K562 (cell line): ENCODE measurements around the gene ZC3H7B. TPM values are rescaled to one million over a fixed set of nuclear protein-coding genes. Genes with fewer than 3 reads are reported as not detected.

Experiments
- ATAC-seq: fragments of 200-7000 bp; cut with Tn5 transposase; 3 replicates; pipeline ENCODE4 v1.9.1; 2020; ENCODE audit warnings: moderate library complexity
- BruUV-seq: library from RNA; stranded (reverse); fragments of 400-500 nt; replicated peaks from 2 replicates; lab custom pipeline; 2021; lab: Mats Ljungman, UMichigan
- CTCF ChIA-PET: fragments of 300-600 bp; formaldehyde crosslinking; extraction: SDS; loops from one replicate; lab custom pipeline; 2021; ENCODE audit warnings: low intra/inter-chr PET ratio; lab: Yijun Ruan, JAX
- POLR2A ChIA-PET: fragments of 300-600, 350-650 bp; sonication (Branson Sonifier 250); formaldehyde crosslinking; extraction: SDS; loops from one replicate; lab custom pipeline; 2021; ENCODE audit warnings: antibody characterized with exemption, inconsistent platforms; lab: Yijun Ruan, JAX
- DNase-seq, 4 experiments: peaks; one replicate each; pipeline versions ENCODE4 v3.0.0 to v3.0.0-alpha.2; 2011 to 2018; ENCODE audit warnings: low spot score in 3 of 4, mixed read lengths in 3 of 4; ENCODE audit errors: extremely low read depth in 1 of 4
- FAIRE-seq: peaks from 2 replicates; lab custom pipeline; 2011; peaks lifted over from hg19 to GRCh38; lab: Jason Lieb, UNC
- H2AFZ ChIP-seq: 2 replicates; pipeline ENCODE4 v1.6.0; 2011; ENCODE audit warnings: low read depth, low read length, control low read depth, inconsistent platforms
- H3K27ac ChIP-seq: fragments of 200-600 bp; 3 replicates; pipeline ENCODE4 v1.8.0; 2011; ENCODE audit warnings: low read depth, mild to moderate bottlenecking, control low read depth, inconsistent platforms, low read length, moderate library complexity, mixed read lengths; ENCODE audit errors: extremely low read depth
- H3K27me3 ChIP-seq, 2 experiments: fragments of 300-600 bp in 1 of 2; 2 replicates in 1 of 2; 3 replicates in 1 of 2; pipeline versions ENCODE4 v1.6.0 to v1.8.0; 2011; ENCODE audit warnings: inconsistent platforms in 2 of 2, low read length in 2 of 2, mild to moderate bottlenecking in 1 of 2, mixed read lengths in 1 of 2, moderate library complexity in 1 of 2; ENCODE audit not compliant: control insufficient read depth in 2 of 2, insufficient read depth in 2 of 2
- H3K36me3 ChIP-seq: fragments of 300-600 bp; 3 replicates; pipeline ENCODE4 v1.8.0; 2011; ENCODE audit warnings: mild to moderate bottlenecking, low read length, inconsistent platforms; ENCODE audit not compliant: control insufficient read depth, insufficient read depth
- H3K4me1 ChIP-seq, 2 experiments: fragments of 200-600 bp in 1 of 2; replicated peaks in 1 of 2; 2 replicates in 1 of 2; 3 replicates in 1 of 2; pipeline versions ENCODE4 v1.5.1 to v1.8.0; 2011; ENCODE audit warnings: inconsistent platforms in 2 of 2, low read length in 2 of 2, mild to moderate bottlenecking in 1 of 2, mixed read lengths in 1 of 2, moderate library complexity in 1 of 2; ENCODE audit not compliant: control insufficient read depth in 2 of 2, insufficient read depth in 2 of 2
- H3K4me2 ChIP-seq: 2 replicates; pipeline ENCODE4 v1.6.1; 2011; ENCODE audit warnings: low read length, control low read depth, inconsistent platforms, mixed read lengths; ENCODE audit not compliant: insufficient read depth
- H3K4me3 ChIP-seq: fragments of 200-600 bp; sonication (generic), shearing (Covaris generic); 2 replicates; pipeline ENCODE4 v1.5.1; 2016; ENCODE audit warnings: control low read depth, inconsistent platforms
- H3K79me2 ChIP-seq: fragments of 200-600 bp; 3 replicates; pipeline ENCODE4 v1.8.0; 2011; ENCODE audit warnings: low read length, inconsistent platforms; ENCODE audit not compliant: control insufficient read depth, insufficient read depth
- H3K9ac ChIP-seq, 2 experiments: 2 replicates each; pipeline versions ENCODE4 v1.6.0 to v1.6.1; 2011; ENCODE audit warnings: low read depth in 2 of 2, low read length in 2 of 2, control low read depth in 1 of 2, inconsistent platforms in 1 of 2, mild to moderate bottlenecking in 1 of 2, mixed read lengths in 1 of 2; ENCODE audit not compliant: insufficient read depth in 1 of 2
- H3K9me1 ChIP-seq: one replicate; pipeline ENCODE4 v1.6.0; 2011; ENCODE audit warnings: inconsistent platforms, mild to moderate bottlenecking, low read length, moderate library complexity; ENCODE audit not compliant: control insufficient read depth, insufficient read depth
- H3K9me3 ChIP-seq: replicated peaks from 2 replicates; pipeline ENCODE4 v1.5.1; 2011; ENCODE audit warnings: low read depth, low read length, inconsistent platforms; ENCODE audit not compliant: control insufficient read depth, insufficient read depth
- H4K20me1 ChIP-seq: replicated peaks from 2 replicates; pipeline ENCODE4 v1.6.1; 2011; ENCODE audit warnings: low read length, inconsistent platforms, mixed read lengths; ENCODE audit not compliant: control insufficient read depth, insufficient read depth
- CXXC5 ChIP-seq: fragments of 250-450 bp; sonication (Bioruptor Pico); IDR thresholded peaks from 2 replicates; pipeline ENCODE4 v1.8.0; 2022; ENCODE audit warnings: inconsistent platforms, mild to moderate bottlenecking, moderate library complexity
- FIP1L1 ChIP-seq: fragments of 200-400 bp; formaldehyde crosslinking; IDR thresholded peaks from 2 replicates; pipeline ENCODE4 v1.6.1; 2018; ENCODE audit warnings: mild to moderate bottlenecking, low read depth, low read length; ENCODE audit not compliant: poor library complexity, severe bottlenecking
- NFIC ChIP-seq: fragments of 450-650 bp; IDR thresholded peaks from 2 replicates; pipeline ENCODE4 v1.6.1; 2017; ENCODE audit warnings: mild to moderate bottlenecking, inconsistent platforms
- NR2C2 ChIP-seq, 2 experiments: fragments of 200-800 bp in 1 of 2; sonication (Bioruptor generic) in 1 of 2; sonication (generic) in 1 of 2; formaldehyde crosslinking in 1 of 2; IDR thresholded peaks; 2 replicates each; pipeline versions ENCODE4 v1.6.1 to v1.8.0; 2016 to 2022; ENCODE audit warnings: mild to moderate bottlenecking in 1 of 2, missing compliant biosample characterization in 1 of 2, missing genetic modification characterization in 1 of 2, missing genetic modification reagents in 1 of 2
- RBM17 ChIP-seq: fragments of 200-400 bp; formaldehyde crosslinking; IDR thresholded peaks from 2 replicates; pipeline ENCODE4 v1.6.1; 2017; ENCODE audit warnings: low read depth, mild to moderate bottlenecking, low read length, borderline replicate concordance
- RBM34 ChIP-seq: fragments of 200-400 bp; formaldehyde crosslinking; IDR thresholded peaks from 2 replicates; pipeline ENCODE4 v1.6.1; 2018; ENCODE audit warnings: low read length, borderline replicate concordance; ENCODE audit not compliant: insufficient read depth
- SETDB1 ChIP-seq: IDR thresholded peaks from one replicate; pipeline ENCODE4 v1.6.1; 2012; ENCODE audit warnings: low read length, control low read depth, inconsistent platforms
- ZNF444 ChIP-seq: fragments of 250-450 bp; sonication (Bioruptor Pico); IDR thresholded peaks from 2 replicates; pipeline ENCODE4 v1.4.0; 2020; ENCODE audit warnings: mild to moderate bottlenecking, moderate library complexity
- WGBS: fragments of 100-300 bp; shearing (Covaris generic); methylation state at CpG from one replicate; pipeline ENCODE4 v1.1.6; 2016; ENCODE audit warnings: low coverage, mixed read lengths; ENCODE audit not compliant: insufficient coverage; ENCODE audit errors: missing lambda C conversion rate; 5-methylcytosine and 5-hydroxymethylcytosine counted together
- in situ Hi-C: fragments of 300-500 bp; cut with MboI; formaldehyde crosslinking; loops from 4 replicates; pipeline ENCODE4 v1.15.0; 2018; ENCODE audit warnings: inconsistent platforms, mixed read lengths
- intact Hi-C: fragments of 100-400 bp; cut with micrococcal nuclease; formaldehyde crosslinking; loops from 2 replicates; pipeline ENCODE4 v1.14.2; 2022
- polyA plus RNA-seq, 8 experiments: library from polyadenylated mRNA; depleted of rRNA in 4 of 8; stranded (reverse) in 5 of 8; unstranded in 3 of 8; fragments of >200 nt; fragmentation: Nextera tagmentation in 2 of 8; fragmentation: Illumina TruSeq in 1 of 8; extraction: Ambion mirVana in 2 of 8; extraction: Trizol in 1 of 8; gene quantifications; 2 replicates each; pipeline versions ENCODE4 v1.2.1 to v1.2.3, GENCODE V29; 2011 to 2014; ENCODE audit warnings: inconsistent platforms in 1 of 8, missing spikeins in 1 of 8
- total RNA-seq, 7 experiments: library from RNA; depleted of rRNA in 6 of 7; stranded (reverse); fragments of >200 nt in 6 of 7; fragmentation: Illumina TruSeq in 2 of 7; extraction: Trizol in 2 of 7; gene quantifications; 2 replicates each; pipeline versions ENCODE4 v1.2.1 to v1.2.3, GENCODE V29; 2011 to 2021; ENCODE audit warnings: low replicate concordance in 1 of 7
- TF ChIP-seq, protein P1 (sequence below): fragments of 450-650 bp; conservative IDR thresholded peaks from 2 replicates; pipeline ENCODE4 v1.6.1; 2016; ENCODE audit warnings: missing genetic modification characterization, low read depth, mild to moderate bottlenecking, missing compliant biosample characterization, moderate library complexity

ZC3H7B gene
- total and polyA plus RNA-seq, 9 of the 15 experiments (the other 6 are each of a cell fraction or from before 2014, with no cell fraction given): 0.07 to 49.8 (median 26.8) TPM

DNA sequence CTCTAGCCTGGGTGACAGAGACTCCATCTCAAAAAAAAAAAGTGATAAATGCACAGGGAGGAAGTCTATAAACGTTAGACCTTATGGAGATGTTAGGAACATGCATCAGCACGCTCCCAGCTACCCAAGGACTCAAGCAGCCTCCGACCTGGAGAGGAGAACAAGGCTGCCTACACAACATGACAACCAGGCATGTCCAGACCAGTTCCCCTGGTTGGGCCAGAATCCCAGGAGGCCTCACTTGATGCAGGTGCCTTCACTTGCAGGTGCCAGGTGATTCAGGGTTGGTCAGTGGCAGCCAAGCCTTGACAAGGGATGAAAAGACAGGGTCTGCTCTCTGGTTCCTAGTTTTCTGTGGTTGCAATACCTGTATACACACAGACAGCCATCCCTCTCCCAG, 21.3 kb upstream of the ZC3H7B start:
- H3K9ac ChIP-seq: no peak overlapping the region
- ATAC-seq (no peak), DNase-seq (no peak), FAIRE-seq (no peak)
- 71% methylated on average over 3 of the region's 3 CpGs for WGBS
- H3K9me1 ChIP-seq: no peaks in the 10 kb centered on the region
- H2AFZ ChIP-seq: no peak overlapping the region
- no peak overlapping the region for H3K27ac ChIP-seq
- no peak overlapping the region for H3K4me3 ChIP-seq
- POLR2A ChIA-PET: interaction anchor here (0.8 kb wide), 1 partner anchor 15 kb away, joined by 3 read pairs; no protein-coding TSS in a partner anchor
- H3K4me2 ChIP-seq: no peak overlapping the region
- no peaks in the 10 kb centered on the region for H3K27me3 ChIP-seq
- CTCF ChIA-PET: no interaction called here
- H3K9me3 ChIP-seq: no peaks in the 10 kb centered on the region
- peaks cover 32% of the 10 kb centered on the region for H3K79me2 ChIP-seq
- H3K36me3 ChIP-seq: peaks cover 79% of the 10 kb centered on the region
- no peaks in the 10 kb centered on the region for H4K20me1 ChIP-seq
- no TSS peak for BruUV-seq
- in situ Hi-C loops (no loop called here), intact Hi-C loops (loop anchor here (10.0 kb wide), 1 partner anchor 185 kb away; the partner anchor contains the start of genes ACO2 and PHF5A)
- H3K4me1 ChIP-seq: peaks cover 0 to 9% of the 10 kb centered on the region in 2 experiments; a peak in 2 of 5 replicates
- TF ChIP-seq ZNF444 (no peak), NFIC (no peak), RBM17 (no peak), FIP1L1 (no peak), RBM34 (no peak), NR2C2 (CRISPR knock-in tag; IDR thresholded peaks at IDR 0.05) (no peak), NR2C2 (tag; IDR thresholded peaks at IDR 0.05) (no peak), CXXC5 (CRISPR knock-in tag) (no peak), SETDB1 (no peak)
- TF ChIP-seq, protein P1, sequence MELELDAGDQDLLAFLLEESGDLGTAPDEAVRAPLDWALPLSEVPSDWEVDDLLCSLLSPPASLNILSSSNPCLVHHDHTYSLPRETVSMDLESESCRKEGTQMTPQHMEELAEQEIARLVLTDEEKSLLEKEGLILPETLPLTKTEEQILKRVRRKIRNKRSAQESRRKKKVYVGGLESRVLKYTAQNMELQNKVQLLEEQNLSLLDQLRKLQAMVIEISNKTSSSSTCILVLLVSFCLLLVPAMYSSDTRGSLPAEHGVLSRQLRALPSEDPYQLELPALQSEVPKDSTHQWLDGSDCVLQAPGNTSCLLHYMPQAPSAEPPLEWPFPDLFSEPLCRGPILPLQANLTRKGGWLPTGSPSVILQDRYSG (tag): no peak
